Measurements from ENCODE around the gene EXOC4.

- TF ChIP-seq POLR2A (IDR thresholded peaks at IDR 0.05; ENCODE audit: low read length): no peak
- no peak for TF ChIP-seq GATA1 (IDR thresholded peaks at IDR 0.05; ENCODE audit: low read depth, low read length)
Observed at GRCh38 chr7:133932591-133932990, 679.7 kb downstream of the EXOC4 start.

Measured in erythroblast (primary cell).